Measurements from ENCODE around the gene CHRNA5.

DNA sequence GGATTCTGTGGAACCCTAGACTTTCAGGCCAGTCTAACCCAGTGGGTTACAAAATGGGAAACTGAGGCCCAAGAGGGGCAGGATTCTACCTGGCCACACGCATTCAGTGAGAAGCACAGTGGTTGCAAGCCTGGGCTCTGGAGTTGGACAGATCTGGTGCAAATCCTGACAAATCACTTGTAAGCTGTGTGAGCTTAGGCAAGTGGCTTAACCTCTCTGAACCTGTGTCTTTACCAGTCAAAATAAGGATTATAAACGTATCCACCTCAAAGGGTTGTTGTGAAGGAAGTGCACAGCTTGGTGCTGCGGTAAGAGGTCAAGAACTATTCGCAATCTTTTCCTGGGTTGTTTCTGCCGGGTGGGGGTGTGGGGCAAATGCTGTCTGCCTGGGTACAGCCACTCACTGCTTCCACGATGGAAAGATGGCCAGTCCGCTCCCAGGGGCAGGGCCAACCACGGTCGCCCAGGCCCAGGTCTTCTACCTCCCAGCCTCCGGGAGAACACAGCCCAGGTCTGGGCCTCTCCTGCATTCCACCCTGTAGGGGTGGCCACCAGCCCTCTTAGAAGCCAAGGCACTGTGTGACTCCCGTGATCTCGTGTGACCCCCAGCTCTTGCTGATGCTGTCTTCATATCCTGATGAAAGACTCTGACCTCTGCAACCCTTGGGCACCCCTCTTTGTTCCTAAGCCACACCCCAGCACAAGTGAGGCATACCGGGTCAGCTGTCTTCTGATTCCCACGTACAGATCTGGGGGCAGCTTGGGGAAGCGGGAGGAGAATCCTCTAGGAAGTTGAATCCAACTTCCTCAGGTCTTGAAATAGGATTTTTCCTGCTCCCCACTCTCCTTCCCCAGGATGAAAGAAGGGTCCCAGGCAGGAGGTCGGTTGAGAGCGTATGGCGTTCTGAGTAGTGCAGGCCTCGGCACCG, 54.0 kb downstream of the CHRNA5 start:
- TF ChIP-seq, protein P1, sequence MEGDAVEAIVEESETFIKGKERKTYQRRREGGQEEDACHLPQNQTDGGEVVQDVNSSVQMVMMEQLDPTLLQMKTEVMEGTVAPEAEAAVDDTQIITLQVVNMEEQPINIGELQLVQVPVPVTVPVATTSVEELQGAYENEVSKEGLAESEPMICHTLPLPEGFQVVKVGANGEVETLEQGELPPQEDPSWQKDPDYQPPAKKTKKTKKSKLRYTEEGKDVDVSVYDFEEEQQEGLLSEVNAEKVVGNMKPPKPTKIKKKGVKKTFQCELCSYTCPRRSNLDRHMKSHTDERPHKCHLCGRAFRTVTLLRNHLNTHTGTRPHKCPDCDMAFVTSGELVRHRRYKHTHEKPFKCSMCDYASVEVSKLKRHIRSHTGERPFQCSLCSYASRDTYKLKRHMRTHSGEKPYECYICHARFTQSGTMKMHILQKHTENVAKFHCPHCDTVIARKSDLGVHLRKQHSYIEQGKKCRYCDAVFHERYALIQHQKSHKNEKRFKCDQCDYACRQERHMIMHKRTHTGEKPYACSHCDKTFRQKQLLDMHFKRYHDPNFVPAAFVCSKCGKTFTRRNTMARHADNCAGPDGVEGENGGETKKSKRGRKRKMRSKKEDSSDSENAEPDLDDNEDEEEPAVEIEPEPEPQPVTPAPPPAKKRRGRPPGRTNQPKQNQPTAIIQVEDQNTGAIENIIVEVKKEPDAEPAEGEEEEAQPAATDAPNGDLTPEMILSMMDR (conservative IDR thresholded peaks at IDR 0.05) = no peak
- TF ChIP-seq ZFX (IDR thresholded peaks at IDR 0.05) = no peak
